DND-41 (cell line): Measurements from ENCODE around the gene CBX7.

ENCODE experiments used
- EZH2 ChIP-seq: IDR thresholded peaks from 3 replicates; pipeline ENCODE4 v1.6.1; 2012; ENCODE audit warnings: borderline replicate concordance, low read depth, mild to moderate bottlenecking, moderate library complexity, low read length, inconsistent platforms; ENCODE audit not compliant: severe bottlenecking
- TF ChIP-seq, protein P1 (sequence below): IDR thresholded peaks from 2 replicates; pipeline ENCODE4 v1.5.1; 2012; ENCODE audit warnings: borderline replicate concordance, low read length, moderate library complexity, mild to moderate bottlenecking; ENCODE audit not compliant: poor library complexity, severe bottlenecking; ENCODE audit errors: extremely low read depth

DNA sequence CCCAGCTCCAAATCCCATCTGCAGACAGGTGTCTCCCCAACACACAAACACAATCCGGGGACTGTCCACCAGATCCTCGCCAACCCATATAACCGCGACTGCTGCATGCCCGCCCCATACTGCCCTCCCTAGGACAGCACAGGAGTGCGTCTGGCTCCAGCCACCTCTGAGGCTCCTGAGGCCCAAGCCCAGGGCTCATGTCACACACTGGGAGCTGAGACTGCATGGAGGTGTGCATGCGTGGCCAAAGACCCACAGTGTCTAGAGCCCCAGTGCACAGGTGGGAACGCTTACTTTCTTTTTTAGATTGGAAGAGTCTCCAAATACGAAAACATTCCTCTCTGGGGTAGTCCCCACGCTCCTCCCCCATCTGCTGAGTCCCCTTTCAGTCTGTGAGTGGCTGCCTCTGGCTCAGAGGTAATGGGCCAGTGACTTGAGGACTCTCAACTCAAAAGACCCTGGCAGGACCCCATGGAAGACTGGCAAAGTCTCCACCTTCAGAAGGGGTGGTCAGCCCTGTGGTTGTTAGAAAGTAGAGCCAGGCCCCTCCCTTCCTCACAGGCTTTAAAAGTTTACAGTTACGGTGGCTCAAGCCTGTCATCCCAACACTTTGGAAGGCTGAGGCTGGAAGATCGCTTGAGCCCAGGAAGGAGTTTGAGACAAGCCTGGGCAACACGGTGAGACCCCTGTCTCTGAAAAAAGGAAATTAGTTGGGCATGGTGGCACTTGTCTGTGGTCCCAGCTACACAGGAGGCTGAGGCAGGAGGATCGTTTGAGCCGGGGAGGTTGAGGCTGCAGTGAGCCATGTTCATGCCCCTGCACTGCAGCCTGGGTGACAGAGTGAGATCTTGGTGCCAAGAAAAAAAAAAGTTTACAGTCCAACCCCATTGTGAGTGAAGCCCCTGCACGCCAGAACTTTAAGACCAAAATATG, 2.3 kb downstream of the CBX7 start:
- TF ChIP-seq, protein P1, sequence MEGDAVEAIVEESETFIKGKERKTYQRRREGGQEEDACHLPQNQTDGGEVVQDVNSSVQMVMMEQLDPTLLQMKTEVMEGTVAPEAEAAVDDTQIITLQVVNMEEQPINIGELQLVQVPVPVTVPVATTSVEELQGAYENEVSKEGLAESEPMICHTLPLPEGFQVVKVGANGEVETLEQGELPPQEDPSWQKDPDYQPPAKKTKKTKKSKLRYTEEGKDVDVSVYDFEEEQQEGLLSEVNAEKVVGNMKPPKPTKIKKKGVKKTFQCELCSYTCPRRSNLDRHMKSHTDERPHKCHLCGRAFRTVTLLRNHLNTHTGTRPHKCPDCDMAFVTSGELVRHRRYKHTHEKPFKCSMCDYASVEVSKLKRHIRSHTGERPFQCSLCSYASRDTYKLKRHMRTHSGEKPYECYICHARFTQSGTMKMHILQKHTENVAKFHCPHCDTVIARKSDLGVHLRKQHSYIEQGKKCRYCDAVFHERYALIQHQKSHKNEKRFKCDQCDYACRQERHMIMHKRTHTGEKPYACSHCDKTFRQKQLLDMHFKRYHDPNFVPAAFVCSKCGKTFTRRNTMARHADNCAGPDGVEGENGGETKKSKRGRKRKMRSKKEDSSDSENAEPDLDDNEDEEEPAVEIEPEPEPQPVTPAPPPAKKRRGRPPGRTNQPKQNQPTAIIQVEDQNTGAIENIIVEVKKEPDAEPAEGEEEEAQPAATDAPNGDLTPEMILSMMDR, result no peak
- no peak for TF ChIP-seq EZH2
